H1 (cell line): ENCODE results near the gene KCTD16. TPM values are rescaled to one million over a fixed set of nuclear protein-coding genes. Genes with fewer than 3 reads are reported as not detected.

Experiments used
- CTCF ChIA-PET: fragments of 300-600 bp; sonication (Branson Sonifier 250); formaldehyde crosslinking; loops from one replicate; lab custom pipeline; 2021; ENCODE audit not compliant: partially characterized antibody; lab: Charles Lee
- POLR2A ChIA-PET: fragments of 300-600 bp; sonication (Branson Sonifier 250); formaldehyde crosslinking; loops from one replicate; lab custom pipeline; 2021; ENCODE audit warnings: inconsistent platforms; ENCODE audit not compliant: partially characterized antibody; lab: Charles Lee
- DNase-seq, 2 experiments: peaks; one replicate each; pipeline versions ENCODE4 v3.0.0 to v3.0.0-alpha.2; 2010 to 2022; ENCODE audit warnings: low spot score in 2 of 2, low read depth in 1 of 2, mixed read lengths in 1 of 2
- FAIRE-seq: peaks from 2 replicates; lab custom pipeline; 2011; peaks lifted over from hg19 to GRCh38; lab: Jason Lieb, UNC
- H2AFZ ChIP-seq: 2 replicates; pipeline ENCODE4 v1.8.1; 2012; ENCODE audit warnings: low read length, inconsistent platforms
- H2AK5ac ChIP-seq: 2 replicates; pipeline ENCODE4 v1.6.1; 2013; ENCODE audit warnings: low read depth, low read length
- H2BK120ac ChIP-seq: replicated peaks from 2 replicates; pipeline ENCODE3; 2013; ENCODE audit warnings: low read depth, low read length, inconsistent platforms
- H2BK12ac ChIP-seq: 2 replicates; pipeline ENCODE4 v1.6.1; 2013; ENCODE audit warnings: low read depth, low read length
- H2BK15ac ChIP-seq: 2 replicates; pipeline ENCODE4 v1.6.1; 2013; ENCODE audit warnings: low read length
- H2BK20ac ChIP-seq: 2 replicates; pipeline ENCODE4 v1.6.1; 2013; ENCODE audit warnings: low read length
- H2BK5ac ChIP-seq: 2 replicates; pipeline ENCODE4 v1.6.1; 2013; ENCODE audit warnings: low read depth, low read length
- H3K14ac ChIP-seq: 2 replicates; pipeline ENCODE4 v1.6.1; 2013; ENCODE audit warnings: inconsistent platforms; ENCODE audit not compliant: insufficient read length
- H3K18ac ChIP-seq: 2 replicates; pipeline ENCODE4 v1.6.1; 2013; ENCODE audit warnings: low read length; ENCODE audit errors: extremely low read depth
- H3K23ac ChIP-seq: 2 replicates; pipeline ENCODE4 v1.6.1; 2013; ENCODE audit warnings: inconsistent platforms; ENCODE audit not compliant: insufficient read length
- H3K23me2 ChIP-seq: 2 replicates; pipeline ENCODE4 v1.6.1; 2013; ENCODE audit warnings: low read depth, low read length
- H3K27ac ChIP-seq: 2 replicates; pipeline ENCODE4 v1.6.1; 2011; ENCODE audit warnings: low read depth, low read length, inconsistent platforms
- H3K27me3 ChIP-seq, 4 experiments: replicated peaks in 1 of 4; 1 replicate in 1 of 4; 2 replicates in 3 of 4; pipeline versions ENCODE4 v1.6.1 to v1.8.1; 2011 to 2013; ENCODE audit warnings: low read length in 3 of 4, mild to moderate bottlenecking in 3 of 4, inconsistent platforms in 2 of 4, mixed read lengths in 2 of 4, moderate library complexity in 1 of 4; ENCODE audit not compliant: control insufficient read depth in 3 of 4, insufficient read depth in 3 of 4; ENCODE audit errors: extremely low read depth in 1 of 4
- H3K36me3 ChIP-seq, 4 experiments: 2 replicates each; pipeline versions ENCODE4 v1.6.1 to v1.8.1; 2011 to 2013; ENCODE audit warnings: mild to moderate bottlenecking in 4 of 4, low read length in 3 of 4, moderate library complexity in 2 of 4, control low read depth in 1 of 4, inconsistent platforms in 1 of 4; ENCODE audit not compliant: insufficient read depth in 4 of 4, control insufficient read depth in 2 of 4
- H3K4ac ChIP-seq: replicated peaks from 2 replicates; pipeline ENCODE3; 2013; ENCODE audit warnings: low read length, low read depth, mixed read lengths, inconsistent platforms; ENCODE audit not compliant: insufficient read length
- H3K4me1 ChIP-seq, 4 experiments: replicated peaks in 1 of 4; 1 replicate in 1 of 4; 2 replicates in 3 of 4; pipeline versions ENCODE4 v1.6.1 to v1.8.1; 2011 to 2013; ENCODE audit warnings: low read length in 3 of 4, inconsistent platforms in 2 of 4, mixed read lengths in 1 of 4; ENCODE audit not compliant: insufficient read depth in 4 of 4, control insufficient read depth in 3 of 4
- H3K4me2 ChIP-seq, 2 experiments: 2 replicates each; pipeline versions ENCODE4 v1.6.1 to v1.8.1; 2011 to 2013; ENCODE audit warnings: low read depth in 2 of 2, low read length in 2 of 2, control low read depth in 1 of 2, inconsistent platforms in 1 of 2, mild to moderate bottlenecking in 1 of 2; ENCODE audit not compliant: insufficient read depth in 1 of 2
- H3K4me3 ChIP-seq, 4 experiments: fragments of 200-600, 300-600 bp in 1 of 4; sonication (generic), shearing (Covaris generic), sonication (Bioruptor Twin) in 1 of 4; 2 replicates each; pipeline versions ENCODE4 v1.5.1 to v1.8.1; 2011 to 2016; ENCODE audit warnings: low read length in 4 of 4, low read depth in 3 of 4, control low read depth in 2 of 4, inconsistent platforms in 2 of 4, mild to moderate bottlenecking in 2 of 4, mixed read lengths in 1 of 4, moderate library complexity in 1 of 4; ENCODE audit not compliant: insufficient read depth in 2 of 4; ENCODE audit errors: extremely low read depth in 1 of 4
- H3K56ac ChIP-seq: replicated peaks from 2 replicates; pipeline ENCODE3; 2013; ENCODE audit warnings: low read depth, mild to moderate bottlenecking, mixed read lengths, low read length, inconsistent platforms; ENCODE audit not compliant: insufficient read length
- H3K79me1 ChIP-seq: 2 replicates; pipeline ENCODE4 v1.6.1; 2013; ENCODE audit warnings: low read depth, low read length, control low read depth
- H3K79me2 ChIP-seq, 2 experiments: 2 replicates each; pipeline versions ENCODE4 v1.6.1 to v1.8.1; 2012 to 2013; ENCODE audit warnings: low read length in 2 of 2, mild to moderate bottlenecking in 2 of 2, inconsistent platforms in 1 of 2; ENCODE audit not compliant: insufficient read depth in 2 of 2, control insufficient read depth in 1 of 2
- H3K9ac ChIP-seq, 4 experiments: replicated peaks in 1 of 4; 1 replicate in 1 of 4; 2 replicates in 3 of 4; pipeline versions ENCODE4 v1.6.1 to v1.8.1; 2011 to 2013; ENCODE audit warnings: low read depth in 3 of 4, low read length in 3 of 4, control low read depth in 2 of 4, mild to moderate bottlenecking in 2 of 4, moderate library complexity in 2 of 4, inconsistent platforms in 1 of 4; ENCODE audit errors: extremely low read depth in 1 of 4
- H3K9me3 ChIP-seq, 2 experiments: 2 replicates each; pipeline versions ENCODE4 v1.6.1 to v1.8.1; 2012 to 2013; ENCODE audit warnings: mild to moderate bottlenecking in 2 of 2, moderate library complexity in 2 of 2, control low read depth in 1 of 2, inconsistent platforms in 1 of 2, low read depth in 1 of 2, low read length in 1 of 2, mixed read lengths in 1 of 2; ENCODE audit not compliant: insufficient read depth in 2 of 2
- H4K20me1 ChIP-seq, 2 experiments: replicated peaks in 1 of 2; 2 replicates each; pipeline versions ENCODE3 to v1.8.1; 2011 to 2013; ENCODE audit warnings: inconsistent platforms in 2 of 2, low read length in 2 of 2, mild to moderate bottlenecking in 1 of 2; ENCODE audit not compliant: insufficient read depth in 2 of 2, control insufficient read depth in 1 of 2
- H4K5ac ChIP-seq: 2 replicates; pipeline ENCODE4 v1.6.1; 2013; ENCODE audit warnings: low read length, low read depth, mixed read lengths, inconsistent platforms; ENCODE audit not compliant: insufficient read length
- H4K8ac ChIP-seq: 2 replicates; pipeline ENCODE4 v1.8.0; 2013; ENCODE audit warnings: mild to moderate bottlenecking, moderate library complexity, low read length, inconsistent platforms; ENCODE audit not compliant: insufficient read depth; ENCODE audit errors: extremely low read depth
- H4K91ac ChIP-seq: replicated peaks from 2 replicates; pipeline ENCODE3; 2013; ENCODE audit warnings: low read length, mixed read lengths, inconsistent platforms; ENCODE audit not compliant: insufficient read length
- WGBS, 2 experiments: shearing (Covaris generic) in 1 of 2; methylation state at CpG; one replicate each; pipeline versions ENCODE4 v1.1.6 to v1.1.7; 2013 to 2015; ENCODE audit warnings: low lambda C conversion rate in 2 of 2, mixed read lengths in 2 of 2, inconsistent platforms in 1 of 2, low coverage in 1 of 2, missing lambda C conversion rate in 1 of 2; ENCODE audit not compliant: insufficient replicate concordance in 2 of 2, insufficient coverage in 1 of 2, insufficient read length in 1 of 2; ENCODE audit errors: extremely low coverage in 1 of 2, missing lambda C conversion rate in 1 of 2; 5-methylcytosine and 5-hydroxymethylcytosine counted together
- polyA plus RNA-seq, 7 experiments: library from polyadenylated mRNA; depleted of rRNA in 3 of 7; stranded (reverse) in 5 of 7; unstranded in 2 of 7; fragments of >200 nt in 5 of 7; fragments of 200-250 nt in 2 of 7; gene quantifications; 1 replicate in 5 of 7; 2 replicates in 1 of 7; 4 replicates in 1 of 7; pipeline versions ENCODE4 v1.2.1 to v1.2.3, GENCODE V29; 2011 to 2013; ENCODE audit warnings: missing spikeins in 2 of 7, mixed read lengths in 2 of 7
- total RNA-seq: library from RNA; stranded (reverse); fragmentation: NEBNext Ultra II Directional; extraction: Animal tissue kit (Norgen Biotek cat#: 25700); gene quantifications from 2 replicates; pipeline ENCODE4 v1.2.1, GENCODE V29; 2021

KCTD16 gene
- total and polyA plus RNA-seq, 2 of the 8 experiments (the other 6 are each of a cell fraction or from before 2014, with no cell fraction given), result 0.03 to 0.24 TPM

DNA sequence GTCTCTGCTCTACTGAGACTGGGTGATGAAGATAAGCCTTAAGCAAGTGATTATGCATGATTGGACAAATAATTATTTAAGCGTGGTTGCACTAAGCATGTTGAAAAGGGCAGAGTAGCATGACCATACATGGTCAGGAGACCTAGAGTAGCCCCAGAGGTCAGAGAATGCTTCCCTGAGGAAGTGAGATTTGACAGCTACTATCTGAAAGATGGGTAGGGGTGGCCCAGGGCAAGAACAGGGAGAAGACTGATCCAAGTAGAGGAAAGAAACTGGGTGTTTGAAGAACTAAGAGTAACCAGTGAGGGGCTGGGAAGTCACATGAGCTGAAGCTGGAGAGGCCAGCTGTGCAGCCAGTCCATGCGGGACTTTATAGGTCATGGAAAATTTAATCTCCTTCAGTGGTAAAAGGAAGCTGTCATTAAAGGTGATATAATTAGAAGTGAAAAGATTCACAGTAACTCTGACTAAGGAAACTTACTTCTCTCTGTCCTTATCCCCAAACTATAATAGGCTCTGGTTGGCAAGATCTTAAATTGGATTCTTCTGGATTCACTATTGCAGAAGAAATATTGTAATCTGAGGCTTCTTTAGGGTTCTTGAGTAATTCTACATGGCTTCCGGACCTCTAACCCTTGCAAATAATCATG lies 35.4 kb upstream of the KCTD16 start:
- Histone ChIP-seq H2BK12ac (no peak overlapping the region), H3K79me2 (no peaks in the 10 kb centered on the region), H3K79me1 (no peaks in the 10 kb centered on the region), H4K5ac (no peak overlapping the region), H2BK20ac (no peak overlapping the region), H3K4me2 (no peak overlapping the region), H3K23me2 (no peaks in the 10 kb centered on the region), H3K9me3 (no peaks in the 10 kb centered on the region), H2AK5ac (no peak overlapping the region), H4K20me1 (no peaks in the 10 kb centered on the region), H3K9ac (no peak overlapping the region), H3K4me1 (no peaks in the 10 kb centered on the region), H3K18ac (no peak overlapping the region), H3K56ac (no peak overlapping the region), H3K23ac (no peak overlapping the region), H4K8ac (no peak overlapping the region), H2BK120ac (no peak overlapping the region), H3K36me3 (no peaks in the 10 kb centered on the region), H3K27me3 (no peaks in the 10 kb centered on the region), H4K91ac (no peak overlapping the region), H2AFZ (no peak overlapping the region), H3K27ac (no peak overlapping the region), H2BK5ac (no peak overlapping the region), H3K4me3 (no peak overlapping the region), H3K14ac (no peak overlapping the region), H3K4ac (no peak overlapping the region), H2BK15ac (no peak overlapping the region)
- CTCF ChIA-PET, result no interaction called here
- no peak for FAIRE-seq
- 84% methylated on average over 3 of the region's 3 CpGs; no CpG with 5 or more reads in 1 of the 2 experiments for WGBS, 2 experiments
- DNase-seq, result no peak
- POLR2A ChIA-PET, result no interaction called here
